ENCODE measurements around the gene NF1.

- no peak for TF ChIP-seq EZH2phosphoT487 (IDR thresholded peaks at IDR 0.05; ENCODE audit: low read depth)
- TF ChIP-seq CTCF (IDR thresholded peaks at IDR 0.05; ENCODE audit: low read depth, low read length) = no peak
Measured at GRCh38 chr17:31171701-31172100, 76.9 kb downstream of the NF1 start.

All from OCI-LY3 (cell line).